ENCODE data around the gene ARMCX5. TPM values are rescaled to one million over a fixed set of nuclear protein-coding genes. Genes with fewer than 3 reads are reported as not detected.

Gene ARMCX5
- total and polyA plus RNA-seq, 2 donors (not counting 3 experiments of a cell fraction or from before 2014, with no cell fraction given): 8.0 to 10.3 TPM

DNA sequence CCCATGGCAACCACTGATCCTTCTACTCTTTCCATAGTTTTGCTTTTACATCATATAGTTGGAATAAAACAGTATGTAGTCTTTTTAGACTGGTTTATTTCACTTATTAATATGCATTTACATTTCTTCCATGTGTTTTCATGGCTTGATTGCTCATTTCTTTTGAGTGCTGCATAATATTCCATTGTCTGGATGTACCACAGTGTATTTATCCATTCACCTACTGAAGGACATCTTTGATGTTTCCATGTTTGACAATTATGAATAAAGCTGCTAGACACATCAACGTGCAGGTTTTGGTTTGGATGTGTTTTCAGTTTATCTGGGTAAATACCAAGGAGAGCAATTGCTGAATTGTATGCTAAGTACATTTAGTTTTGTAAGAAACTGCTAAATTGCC is 38.2 kb downstream of the ARMCX5 start:
- no peak overlapping the region for H3K4me3 ChIP-seq (replicated peaks in 1 of 3; ENCODE audit: insufficient read depth in 1 of 3, low read depth in 1 of 3, low read length in 3 of 3)
- no peak overlapping the region for H2AFZ ChIP-seq (ENCODE audit: low read depth, low read length)
- H3K9me3 ChIP-seq (replicated peaks; ENCODE audit: control insufficient read depth, insufficient read depth, low read length): no peaks in the 10 kb centered on the region
- no peaks in the 10 kb centered on the region for H3K9me1 ChIP-seq (replicated peaks; ENCODE audit: control insufficient read depth, extremely low read depth, insufficient read depth, low read length)
- FAIRE-seq (no peak), DNase-seq (ENCODE audit: low read depth, low spot score) (no peak)
- H3K36me3 ChIP-seq (ENCODE audit: control insufficient read depth in 2 of 2, extremely low read depth in 1 of 2, insufficient read depth in 2 of 2, low read length in 2 of 2): no peaks in the 10 kb centered on the region
- H3K4me1 ChIP-seq (ENCODE audit: control insufficient read depth, extremely low read depth, insufficient read depth, low read length): no peaks in the 10 kb centered on the region
- intact Hi-C loops (cut with micrococcal nuclease) (no loop called here), dilution Hi-C loops (cut with MboI; ENCODE audit: extremely low pct_ligation_motif_present, low sequenced_read_pairs) (no loop called here)
- H3K79me2 ChIP-seq (ENCODE audit: control insufficient read depth, insufficient read depth, low read length): no peaks in the 10 kb centered on the region
- ChIA-PET POLR2A (no interaction called here), CTCF (no interaction called here)
- H3K4me2 ChIP-seq (ENCODE audit: insufficient read depth, low read length): no peak overlapping the region
- no peaks in the 10 kb centered on the region for H3K27me3 ChIP-seq (ENCODE audit: control insufficient read depth in 2 of 2, insufficient read depth in 2 of 2, low read length in 2 of 2)
- H3K27ac ChIP-seq (ENCODE audit: insufficient read depth, low read depth, low read length): no peak overlapping the region
- BruUV-seq (replicated peaks): no TSS peak
- no peaks in the 10 kb centered on the region for H4K20me1 ChIP-seq (replicated peaks; ENCODE audit: control insufficient read depth, extremely low read depth, insufficient read depth, low read length)
- no peak overlapping the region for H3K9ac ChIP-seq (replicated peaks; ENCODE audit: extremely low read depth, insufficient read depth, low read length)
- TF ChIP-seq POLR2AphosphoS5 (IDR thresholded peaks at IDR 0.05; ENCODE audit: insufficient read depth, low read depth, low read length) (no peak), MYC (IDR thresholded peaks at IDR 0.05; ENCODE audit: low read depth, low read length) (no peak), GATA2 (IDR thresholded peaks at IDR 0.05; ENCODE audit: insufficient read depth, insufficient read length, low read depth, low read length) (no peak), EZH2 (IDR thresholded peaks at IDR 0.05; ENCODE audit: borderline replicate concordance, low read depth, low read length, severe bottlenecking) (no peak), FOS (IDR thresholded peaks at IDR 0.05; ENCODE audit: borderline replicate concordance, insufficient read depth, low read length) (no peak), POLR2A (IDR thresholded peaks at IDR 0.05; ENCODE audit: low read depth, low read length) (no peak)
- TF ChIP-seq, protein P1, sequence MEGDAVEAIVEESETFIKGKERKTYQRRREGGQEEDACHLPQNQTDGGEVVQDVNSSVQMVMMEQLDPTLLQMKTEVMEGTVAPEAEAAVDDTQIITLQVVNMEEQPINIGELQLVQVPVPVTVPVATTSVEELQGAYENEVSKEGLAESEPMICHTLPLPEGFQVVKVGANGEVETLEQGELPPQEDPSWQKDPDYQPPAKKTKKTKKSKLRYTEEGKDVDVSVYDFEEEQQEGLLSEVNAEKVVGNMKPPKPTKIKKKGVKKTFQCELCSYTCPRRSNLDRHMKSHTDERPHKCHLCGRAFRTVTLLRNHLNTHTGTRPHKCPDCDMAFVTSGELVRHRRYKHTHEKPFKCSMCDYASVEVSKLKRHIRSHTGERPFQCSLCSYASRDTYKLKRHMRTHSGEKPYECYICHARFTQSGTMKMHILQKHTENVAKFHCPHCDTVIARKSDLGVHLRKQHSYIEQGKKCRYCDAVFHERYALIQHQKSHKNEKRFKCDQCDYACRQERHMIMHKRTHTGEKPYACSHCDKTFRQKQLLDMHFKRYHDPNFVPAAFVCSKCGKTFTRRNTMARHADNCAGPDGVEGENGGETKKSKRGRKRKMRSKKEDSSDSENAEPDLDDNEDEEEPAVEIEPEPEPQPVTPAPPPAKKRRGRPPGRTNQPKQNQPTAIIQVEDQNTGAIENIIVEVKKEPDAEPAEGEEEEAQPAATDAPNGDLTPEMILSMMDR (IDR thresholded peaks at IDR 0.05; ENCODE audit: extremely low read depth in 1 of 2, insufficient read depth in 1 of 2, low read depth in 1 of 2, low read length in 2 of 2): no peak
